GM12878 (cell line): ENCODE measurements around the gene SEC11C. TPM values are rescaled to one million over a fixed set of nuclear protein-coding genes. Genes with fewer than 3 reads are reported as not detected.

Source experiments
- CBFB ChIP-seq: IDR thresholded peaks from 2 replicates; pipeline ENCODE4 v1.6.1; 2016; ENCODE audit warnings: antibody characterized with exemption, low read depth
- CREB1 ChIP-seq: IDR thresholded peaks from 2 replicates; pipeline ENCODE4 v1.6.1; 2012; ENCODE audit warnings: low read depth, mild to moderate bottlenecking, inconsistent platforms
- E4F1 ChIP-seq: fragments of 450-650 bp; IDR thresholded peaks from 2 replicates; pipeline ENCODE4 v1.6.1; 2018; ENCODE audit warnings: borderline replicate concordance, mild to moderate bottlenecking; ENCODE audit not compliant: partially characterized antibody
- GABPA ChIP-seq: IDR thresholded peaks from 2 replicates; pipeline ENCODE4 v1.6.1; 2014; ENCODE audit warnings: antibody characterized with exemption, low read depth, mild to moderate bottlenecking, inconsistent platforms
- GATAD2B ChIP-seq: fragments of 450-650 bp; conservative IDR thresholded peaks from 2 replicates; pipeline ENCODE4 v1.6.1; 2017; ENCODE audit warnings: low read depth, mild to moderate bottlenecking, moderate library complexity
- JUND ChIP-seq: IDR thresholded peaks from 2 replicates; pipeline ENCODE4 v1.6.1; 2012; ENCODE audit warnings: low read depth, mild to moderate bottlenecking, low read length, improper control_type of control experiment, moderate library complexity
- KDM1A ChIP-seq: fragments of 200-600 bp; sonication (generic); IDR thresholded peaks from 2 replicates; pipeline ENCODE4 v1.6.1; 2016; ENCODE audit warnings: borderline replicate concordance
- LARP7 ChIP-seq: fragments of 450-650 bp; IDR thresholded peaks from 2 replicates; pipeline ENCODE4 v1.6.1; 2017; ENCODE audit warnings: mild to moderate bottlenecking
- MAX ChIP-seq: IDR thresholded peaks from 2 replicates; pipeline ENCODE4 v1.6.1; 2012; ENCODE audit warnings: low read depth, low read length, improper control_type of control experiment
- NKRF ChIP-seq: fragments of 450-650 bp; conservative IDR thresholded peaks from 2 replicates; pipeline ENCODE4 v1.6.1; 2017; ENCODE audit warnings: mild to moderate bottlenecking, moderate library complexity
- POU2F2 ChIP-seq: IDR thresholded peaks from 3 replicates; pipeline ENCODE4 v1.6.1; 2011; ENCODE audit warnings: low read depth, mild to moderate bottlenecking, low read length, borderline replicate concordance
- RB1 ChIP-seq: fragments of 450-650 bp; formaldehyde crosslinking; IDR thresholded peaks from 2 replicates; pipeline ENCODE4 v1.6.1; 2017; ENCODE audit warnings: mild to moderate bottlenecking, borderline replicate concordance
- SIN3A ChIP-seq: IDR thresholded peaks from 2 replicates; pipeline ENCODE4 v1.6.1; 2012; ENCODE audit warnings: low read depth, low read length, improper control_type of control experiment
- TBL1XR1 ChIP-seq: IDR thresholded peaks from 2 replicates; pipeline ENCODE4 v1.6.1; 2012; ENCODE audit warnings: low read depth, low read length, improper control_type of control experiment
- TCF3 ChIP-seq: IDR thresholded peaks from 2 replicates; pipeline ENCODE4 v1.6.1; 2012; ENCODE audit warnings: low read depth, mild to moderate bottlenecking, low read length, borderline replicate concordance; ENCODE audit not compliant: insufficient read depth
- ZNF24 ChIP-seq: fragments of 450-650 bp; IDR thresholded peaks from 2 replicates; pipeline ENCODE4 v1.6.1; 2017; ENCODE audit warnings: antibody characterized with exemption, mild to moderate bottlenecking
- ZNF622 ChIP-seq: fragments of 450-650 bp; IDR thresholded peaks from 2 replicates; pipeline ENCODE4 v1.6.1; 2017; ENCODE audit warnings: mild to moderate bottlenecking, inconsistent platforms
- polyA plus RNA-seq, 11 experiments: library from polyadenylated mRNA; depleted of rRNA in 4 of 11; unstranded in 6 of 11; stranded (reverse) in 5 of 11; fragments of >200 nt; fragmentation: Nextera tagmentation in 4 of 11; fragmentation: Illumina TruSeq in 1 of 11; extraction: Ambion mirVana in 4 of 11; extraction: Trizol in 1 of 11; gene quantifications; 1 replicate in 1 of 11; 2 replicates in 10 of 11; pipeline versions ENCODE4 v1.2.1 to v1.2.3, GENCODE V29; 2011 to 2016; ENCODE audit warnings: inconsistent platforms in 2 of 11, missing spikeins in 2 of 11, low read depth in 1 of 11
- total RNA-seq, 4 experiments: library from RNA; depleted of rRNA in 3 of 4; stranded (reverse); fragments of >200 nt in 3 of 4; fragmentation: Illumina TruSeq in 1 of 4; extraction: Trizol in 1 of 4; gene quantifications; 2 replicates each; pipeline versions ENCODE4 v1.2.1 to v1.2.3, GENCODE V29; 2013 to 2021

Gene SEC11C
- total and polyA plus RNA-seq, 10 of the 15 experiments (the other 5 are each of a cell fraction or from before 2014, with no cell fraction given) = 124 to 649 (median 211) TPM

GRCh38 chr18:59142274-59142673 lies 2.6 kb downstream of the SEC11C start (continued):
- TF ChIP-seq ZNF24 (no peak), POU2F2 (no peak), CREB1 (peak; percentile 43; the same call in 1 of the 2 replicates), E4F1 (no peak), MAX (no peak), JUND (no peak), TCF3 (no peak), ZNF622 (no peak), NKRF (no peak), TBL1XR1 (no peak), LARP7 (no peak), SIN3A (no peak), RB1 (no peak), CBFB (no peak), KDM1A (no peak), GABPA (0 out of 2 replicates have a peak, but pooled peaks have one; percentile 19), GATAD2B (no peak)
